ENCODE data around the gene PRSS57. TPM values are rescaled to one million over a fixed set of nuclear protein-coding genes. Genes with fewer than 3 reads are reported as not detected.
A peak's percentile ranks its signal among the peaks of the same experiment; 100 is the strongest.

The PRSS57 gene
- total and polyA plus RNA-seq, 9 donors, result 0.07 to 0.33 TPM; not detected in 7

- H3K4me1 ChIP-seq (ENCODE audit: insufficient read depth), result peaks cover 4% of the 10 kb centered on the region
- H3K4me3 ChIP-seq, result no peak overlapping the region
- intact Hi-C loops (cut with DNase I), result no loop called here
- DNase-seq, result no peak
- H3K9me3 ChIP-seq, result no peaks in the 10 kb centered on the region
- H3K27ac ChIP-seq, result no peak overlapping the region
- 74 to 77% (median 74%) methylated on average over 27 to 28 of the region's 28 CpGs for WGBS, 3 donors
- no peaks in the 10 kb centered on the region for H3K36me3 ChIP-seq
- TF ChIP-seq CTCF (IDR thresholded peaks at IDR 0.05), result no peak
- no peaks in the 10 kb centered on the region for H3K27me3 ChIP-seq
Observed at GRCh38 chr19:644363-644762, 50.9 kb downstream of the PRSS57 start.

- H3K9me3 ChIP-seq, result no peaks in the 10 kb centered on the region
- 86 to 87% (median 87%) methylated on average over 24 of the region's 24 CpGs for WGBS, 3 donors
- TF ChIP-seq CTCF (IDR thresholded peaks at IDR 0.05) (no peak), EP300 (IDR thresholded peaks at IDR 0.05) (no peak), POLR2A (IDR thresholded peaks at IDR 0.05) (no peak)
- H3K4me1 ChIP-seq (ENCODE audit: insufficient read depth), result peaks cover 8% of the 10 kb centered on the region
- H3K27me3 ChIP-seq, result no peaks in the 10 kb centered on the region
- H3K4me3 ChIP-seq, result no peak overlapping the region
- no peaks in the 10 kb centered on the region for H3K36me3 ChIP-seq
- intact Hi-C loops (cut with DNase I), result no loop called here
- no peak for DNase-seq
- H3K27ac ChIP-seq, result peak overlapping the region; percentile 27 to 67
Observed at GRCh38 chr19:643736-644135, 51.5 kb downstream of the PRSS57 start.

GRCh38 chr19:642767-643727 lies 52.2 kb downstream of the PRSS57 start:
- intact Hi-C loops (cut with DNase I), result no loop called here
- DNase-seq, result peak; percentile 60 to 73 (median 64)
- Histone ChIP-seq H3K36me3 (no peaks in the 10 kb centered on the region), H3K4me3 (no peak overlapping the region), H3K27ac (peak overlapping the region; percentile 27 to 67), H3K27me3 (no peaks in the 10 kb centered on the region), H3K4me1 (ENCODE audit: insufficient read depth) (peaks cover 12% of the 10 kb centered on the region), H3K9me3 (no peaks in the 10 kb centered on the region)
- 22 to 51% (median 39%) methylated on average over 42 to 70 of the region's 70 CpGs for WGBS, 3 donors
- TF ChIP-seq EP300 (IDR thresholded peaks at IDR 0.05), result no peak

- DNase-seq, result no peak
- intact Hi-C loops (cut with DNase I), result no loop called here
- H3K4me1 ChIP-seq (ENCODE audit: insufficient read depth), result peaks cover 12% of the 10 kb centered on the region
- 83 to 85% (median 84%) methylated on average over 17 of the region's 17 CpGs for WGBS, 3 donors
- H3K4me3 ChIP-seq, result no peak overlapping the region
- no peaks in the 10 kb centered on the region for H3K27me3 ChIP-seq
- no peaks in the 10 kb centered on the region for H3K36me3 ChIP-seq
- H3K27ac ChIP-seq, result peak overlapping the region in 1 of 2 donors; percentile 9
- no peaks in the 10 kb centered on the region for H3K9me3 ChIP-seq
- no peak for TF ChIP-seq EP300 (IDR thresholded peaks at IDR 0.05)
- TF ChIP-seq POLR2A (IDR thresholded peaks at IDR 0.05), result no peak
- TF ChIP-seq CTCF (IDR thresholded peaks at IDR 0.05), result no peak
Observed at GRCh38 chr19:641702-642101, 53.5 kb downstream of the PRSS57 start.

- no peak for TF ChIP-seq CTCF (IDR thresholded peaks at IDR 0.05)
- TF ChIP-seq EP300 (IDR thresholded peaks at IDR 0.05), result no peak
- no peak for TF ChIP-seq POLR2A (IDR thresholded peaks at IDR 0.05)
- H3K36me3 ChIP-seq, result no peaks in the 10 kb centered on the region
- no peaks in the 10 kb centered on the region for H3K27me3 ChIP-seq
- intact Hi-C loops (cut with DNase I), result no loop called here
- H3K9me3 ChIP-seq, result no peaks in the 10 kb centered on the region
- no peak overlapping the region for H3K4me3 ChIP-seq
- DNase-seq, result no peak
- peak overlapping the region in 1 of 2 donors; percentile 43 for H3K27ac ChIP-seq
- H3K4me1 ChIP-seq (ENCODE audit: insufficient read depth), result peaks cover 12% of the 10 kb centered on the region
- 88 to 93% (median 88%) methylated on average over 31 of the region's 31 CpGs for whole genome bisulfite sequencing, 3 donors
Observed at GRCh38 chr19:640606-641189, 54.6 kb downstream of the PRSS57 start.
